NCI-H128 (cell line): ENCODE data around the gene ATG16L2.
A peak's percentile ranks its signal among the peaks of the same experiment; 100 is the strongest.

Source experiments
- DNase-seq: peaks from one replicate; lab custom pipeline; 2025; ENCODE audit not compliant: unreplicated experiment; lab: John Stamatoyannopoulos, UW

Gene ATG16L2

GRCh38 chr11:72814286-72815109, at the start of gene ATG16L2:
ATG16L2 (plus strand) TSS chr11:72814411; CDS start chr11:72814446, 35 bp downstream.
- peak; percentile 86 for DNase-seq

DNA sequence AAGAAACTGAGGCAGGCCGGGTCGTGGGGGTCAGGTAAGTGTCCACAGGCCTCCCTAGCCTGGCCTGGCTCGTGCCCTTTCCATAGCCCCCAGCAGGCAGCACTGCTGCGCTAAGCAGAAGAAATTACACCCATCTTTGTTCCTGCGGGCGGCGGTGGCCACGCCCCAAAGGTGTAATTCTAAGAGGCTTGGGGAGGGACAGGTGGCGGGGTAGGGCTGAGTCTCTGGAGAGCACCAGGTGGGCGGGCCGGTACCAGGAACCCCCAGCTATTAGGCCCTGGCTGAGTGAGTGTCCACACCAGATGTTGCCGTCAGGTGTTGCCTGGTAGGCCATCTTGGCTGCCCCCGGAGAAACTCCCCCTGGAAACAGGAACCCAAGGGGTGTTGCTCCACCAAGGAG, 49.7 kb upstream of the ATG16L2 start:
- DNase-seq, result no peak

GRCh38 chr11:72766152-72766902, 47.9 kb upstream of the ATG16L2 start:
- DNase-seq, result no peak

DNA sequence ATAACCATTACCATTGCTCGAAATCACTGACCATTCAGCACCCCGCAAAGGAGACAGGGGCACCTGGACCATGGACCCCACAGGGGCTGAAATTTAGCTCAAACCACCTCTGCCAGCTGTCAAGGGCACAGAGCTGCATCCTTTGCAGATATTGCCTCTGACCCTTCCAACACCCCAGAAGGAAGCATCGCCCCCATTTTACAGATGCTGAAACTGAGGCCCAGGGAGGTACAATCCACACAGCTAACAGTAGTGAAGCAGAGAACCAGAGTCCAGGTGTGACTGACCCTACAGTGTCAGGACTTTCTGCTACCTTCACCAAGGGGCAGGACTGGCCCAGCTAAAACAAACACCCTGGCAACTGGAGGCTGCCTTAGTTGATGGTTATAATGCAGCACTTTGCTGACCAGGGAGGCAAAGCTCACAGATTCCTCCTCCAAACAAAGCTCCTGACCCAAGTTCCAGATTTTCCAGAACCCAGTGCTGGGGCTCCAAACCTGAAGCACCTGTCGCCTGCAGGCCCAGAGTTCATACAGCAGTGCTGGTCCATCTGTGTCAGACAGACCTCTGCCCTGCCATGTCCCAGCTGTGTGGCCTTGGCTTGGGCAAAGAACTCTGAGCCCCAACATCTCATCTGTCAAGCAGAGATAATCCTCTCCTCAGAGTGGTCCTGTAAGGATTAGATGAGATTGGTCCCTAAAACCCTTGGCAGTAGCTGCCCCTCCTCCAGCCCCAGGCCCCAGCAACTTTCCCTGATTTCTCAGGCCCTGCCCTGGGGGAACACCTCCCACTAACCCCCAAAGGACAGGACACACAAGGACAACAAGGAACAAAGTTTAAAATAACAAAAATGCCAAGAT, 46.8 kb upstream of the ATG16L2 start:
- DNase-seq, result no peak

- DNase-seq, result no peak
Observed at GRCh38 chr11:72768581-72768980, 45.6 kb upstream of the ATG16L2 start.

GRCh38 chr11:72769680-72770079, 44.5 kb upstream of the ATG16L2 start:
- no peak for DNase-seq

GRCh38 chr11:72770799-72771198, 43.4 kb upstream of the ATG16L2 start:
- no peak for DNase-seq

- no peak for DNase-seq
Observed at GRCh38 chr11:72771507-72771906, 42.7 kb upstream of the ATG16L2 start.

- DNase-seq, result no peak
Observed at GRCh38 chr11:72772059-72772458, 42.2 kb upstream of the ATG16L2 start.

DNA sequence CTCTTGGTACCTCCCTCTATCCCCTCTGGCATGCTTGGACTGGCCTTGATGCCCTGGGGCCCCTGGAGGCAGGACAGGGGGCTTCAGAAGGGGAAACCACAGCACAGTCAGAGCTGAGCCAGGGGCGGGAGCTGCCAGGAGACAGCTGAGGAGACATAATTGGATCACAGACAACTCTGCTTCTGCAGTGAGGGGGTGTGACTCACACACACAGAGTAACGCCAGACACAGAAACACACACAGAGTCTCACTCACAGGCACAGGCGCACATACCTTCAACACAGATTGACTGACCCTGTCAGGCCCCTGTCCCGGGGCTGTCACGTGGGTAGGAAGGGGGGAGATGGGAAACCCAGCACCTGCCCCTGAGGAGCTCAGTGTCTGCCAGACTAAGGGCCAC, 40.9 kb upstream of the ATG16L2 start:
- DNase-seq, result no peak

- no peak for DNase-seq
Observed at GRCh38 chr11:72773696-72774095, 40.5 kb upstream of the ATG16L2 start.

DNA sequence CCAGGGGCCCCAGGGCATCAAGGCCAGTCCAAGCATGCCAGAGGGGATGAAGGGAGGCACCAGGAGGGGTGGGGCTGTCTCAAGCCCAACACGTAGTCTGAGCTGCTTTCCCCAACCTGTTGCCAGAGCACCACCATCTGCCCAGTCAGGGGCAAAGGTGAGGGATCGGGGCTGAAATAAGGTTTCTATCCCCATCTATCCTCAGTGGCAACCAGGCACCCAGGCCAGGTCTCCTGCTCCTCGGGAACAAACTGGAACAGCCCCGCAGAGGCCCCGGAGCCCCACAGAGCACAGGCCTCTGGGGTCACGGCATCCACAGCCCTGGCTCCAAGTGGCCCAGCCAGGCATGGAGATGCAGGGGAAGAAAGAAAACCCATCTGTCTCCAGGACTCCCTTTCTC, 39.7 kb upstream of the ATG16L2 start:
- no peak for DNase-seq

- no peak for DNase-seq
Observed at GRCh38 chr11:72775288-72776110, 38.7 kb upstream of the ATG16L2 start.

DNA sequence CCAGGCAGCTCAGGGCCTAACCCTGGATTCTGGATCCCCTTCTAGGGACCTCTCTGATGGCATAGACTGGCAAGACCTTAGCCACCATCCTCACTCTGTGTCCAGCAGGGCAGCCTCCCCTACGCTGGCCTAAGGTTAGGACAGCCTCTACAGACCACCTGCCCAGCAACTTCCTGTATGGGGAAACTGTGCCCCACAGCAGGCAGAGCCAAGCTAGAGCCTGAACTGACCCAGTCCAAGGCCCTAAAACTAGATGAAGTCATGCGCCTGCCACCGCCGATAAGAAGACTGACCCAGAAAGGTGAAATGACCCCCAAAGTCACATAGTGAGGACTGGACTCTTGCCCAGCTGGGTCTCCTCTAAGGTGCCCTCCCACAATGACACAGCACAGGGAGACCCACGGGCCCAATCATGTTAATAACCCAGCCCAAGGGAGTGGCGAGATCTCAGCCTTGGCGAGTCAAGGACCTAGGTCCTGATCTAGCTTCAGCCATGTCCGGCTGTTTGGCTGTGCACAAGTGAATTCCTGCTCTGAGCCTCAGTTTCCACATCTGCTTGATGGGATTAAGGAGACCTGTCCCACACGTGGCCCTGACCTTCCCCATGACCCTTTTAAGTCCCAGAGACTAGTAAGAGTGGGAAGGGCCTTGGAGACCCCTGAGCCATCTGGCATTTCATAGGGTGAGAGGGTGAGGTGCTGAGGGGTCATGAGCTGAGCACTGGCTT, 37.9 kb upstream of the ATG16L2 start:
- DNase-seq, result no peak

GRCh38 chr11:72776844-72777754, 37.1 kb upstream of the ATG16L2 start:
- no peak for DNase-seq

- DNase-seq, result no peak
Observed at GRCh38 chr11:72777755-72778278, 36.4 kb upstream of the ATG16L2 start.

DNA sequence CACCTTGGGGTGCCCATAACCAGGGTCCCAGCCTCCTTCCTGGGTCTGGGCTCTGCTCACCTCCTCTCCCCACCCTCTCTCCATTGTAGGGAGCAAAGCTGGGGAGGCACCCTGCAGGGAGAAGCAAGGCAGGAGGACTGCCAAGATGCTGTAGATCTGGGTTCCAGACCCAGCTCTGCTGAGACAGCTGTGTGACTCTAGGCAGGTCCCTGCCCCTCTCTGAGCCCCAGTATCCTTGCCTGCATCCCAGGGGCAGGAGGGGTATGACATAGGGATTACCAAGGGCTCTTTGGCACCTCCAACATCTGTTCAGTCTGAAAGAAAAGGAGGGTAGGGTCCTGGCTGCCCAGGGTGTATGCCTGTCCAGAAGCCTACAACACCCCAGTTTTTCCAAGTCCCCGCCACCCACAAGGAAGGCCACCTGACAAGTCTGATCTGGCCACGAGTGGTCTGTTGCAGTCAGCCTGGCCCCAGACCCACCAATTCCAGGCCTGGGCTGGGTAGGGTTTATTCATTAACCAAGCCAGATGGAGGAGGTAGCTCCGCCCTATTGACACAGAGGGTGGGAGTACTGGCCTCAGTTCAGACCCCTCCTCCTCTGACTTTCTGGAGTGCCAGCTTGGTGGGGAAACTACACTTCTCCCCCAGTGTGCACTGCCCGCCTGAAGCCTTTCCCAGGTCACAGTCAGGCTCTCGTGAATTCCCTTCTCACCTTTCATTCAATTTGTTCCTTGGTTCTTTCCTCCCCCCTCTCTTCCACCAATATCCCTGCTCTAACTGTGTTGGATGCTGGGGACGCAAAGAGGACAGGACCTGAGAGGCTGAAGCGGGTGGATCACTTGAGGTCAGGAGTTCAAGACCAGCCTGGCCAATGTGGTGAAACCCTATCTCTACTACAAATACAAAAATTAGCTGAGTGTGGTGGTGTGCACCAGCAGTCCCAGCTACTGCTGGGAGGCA, 35.4 kb upstream of the ATG16L2 start:
- DNase-seq, result no peak
